ENCODE data around the gene CAPN8.

The CAPN8 gene

DNA sequence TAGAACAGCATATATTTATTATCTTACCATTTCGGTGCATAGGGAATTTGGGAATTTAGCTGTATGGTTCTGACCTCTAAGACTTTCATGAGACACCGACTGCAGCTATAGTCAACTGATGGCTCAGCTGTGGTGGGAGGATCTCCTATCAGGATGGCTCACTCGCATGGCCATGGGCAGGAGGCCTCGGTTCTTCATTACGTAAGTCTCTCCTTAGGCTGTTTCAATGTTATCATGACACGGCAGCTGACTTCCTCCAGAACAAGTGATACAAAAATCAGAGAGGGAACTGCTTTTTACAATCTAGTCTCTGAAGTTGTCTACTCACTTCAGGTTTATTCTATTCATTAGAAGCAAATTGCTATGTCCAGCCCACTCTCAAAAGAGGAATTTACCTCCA is 13.3 kb upstream of the CAPN8 start:
- Mint-ChIP-seq H3K27ac (no peak overlapping the region), H3K4me1 (no peaks in the 10 kb centered on the region), H3K4me3 (no peak overlapping the region), H3K9me3 (peaks cover 25% of the 10 kb centered on the region), H3K27me3 (ENCODE audit: low read depth, poor library complexity) (peaks cover 29% of the 10 kb centered on the region), H3K36me3 (ENCODE audit: low read depth) (peaks cover 4% of the 10 kb centered on the region)
- TF ChIP-seq, protein P1, sequence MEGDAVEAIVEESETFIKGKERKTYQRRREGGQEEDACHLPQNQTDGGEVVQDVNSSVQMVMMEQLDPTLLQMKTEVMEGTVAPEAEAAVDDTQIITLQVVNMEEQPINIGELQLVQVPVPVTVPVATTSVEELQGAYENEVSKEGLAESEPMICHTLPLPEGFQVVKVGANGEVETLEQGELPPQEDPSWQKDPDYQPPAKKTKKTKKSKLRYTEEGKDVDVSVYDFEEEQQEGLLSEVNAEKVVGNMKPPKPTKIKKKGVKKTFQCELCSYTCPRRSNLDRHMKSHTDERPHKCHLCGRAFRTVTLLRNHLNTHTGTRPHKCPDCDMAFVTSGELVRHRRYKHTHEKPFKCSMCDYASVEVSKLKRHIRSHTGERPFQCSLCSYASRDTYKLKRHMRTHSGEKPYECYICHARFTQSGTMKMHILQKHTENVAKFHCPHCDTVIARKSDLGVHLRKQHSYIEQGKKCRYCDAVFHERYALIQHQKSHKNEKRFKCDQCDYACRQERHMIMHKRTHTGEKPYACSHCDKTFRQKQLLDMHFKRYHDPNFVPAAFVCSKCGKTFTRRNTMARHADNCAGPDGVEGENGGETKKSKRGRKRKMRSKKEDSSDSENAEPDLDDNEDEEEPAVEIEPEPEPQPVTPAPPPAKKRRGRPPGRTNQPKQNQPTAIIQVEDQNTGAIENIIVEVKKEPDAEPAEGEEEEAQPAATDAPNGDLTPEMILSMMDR (IDR thresholded peaks at IDR 0.05), result no peak
- no peak for DNase-seq

DNA sequence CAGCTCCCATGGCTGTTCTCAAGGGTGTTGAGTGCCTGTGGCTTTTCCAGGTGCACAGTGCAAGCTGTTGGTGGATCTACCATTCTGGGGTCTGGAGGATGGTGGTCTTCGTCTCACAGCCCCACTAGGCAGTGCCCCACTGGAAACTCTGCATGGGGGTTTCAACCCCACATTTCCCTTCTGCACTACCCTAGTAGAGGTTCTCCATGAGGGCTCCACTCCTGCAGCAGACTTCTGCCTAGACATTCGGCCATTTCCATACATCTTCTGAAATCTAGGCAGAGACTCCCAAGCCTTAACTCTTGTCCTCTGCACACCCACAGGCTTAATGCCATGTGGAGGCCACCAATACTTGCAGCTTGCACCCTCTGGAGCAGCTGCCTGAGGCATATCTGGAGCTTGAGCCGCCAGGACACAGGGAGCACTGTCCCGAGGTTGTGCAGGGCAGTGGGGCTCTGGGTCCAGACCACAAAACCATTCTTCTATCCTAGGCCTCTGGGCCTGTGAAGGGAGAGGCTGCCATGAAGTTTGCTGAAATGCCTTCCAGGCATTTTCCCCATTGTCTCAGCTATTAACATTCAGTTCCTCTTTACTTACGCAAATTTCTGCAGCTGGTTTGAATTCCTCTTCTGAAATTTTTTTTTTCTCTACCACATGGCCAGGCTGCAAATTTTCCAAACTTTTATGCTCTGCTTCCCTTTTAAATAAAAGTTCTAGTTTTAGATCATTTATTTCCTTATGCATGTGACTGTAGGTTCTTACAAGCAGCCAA is 8.8 kb upstream of the CAPN8 start:
- H3K9me3 Mint-ChIP-seq, result peaks cover 37% of the 10 kb centered on the region

DNA sequence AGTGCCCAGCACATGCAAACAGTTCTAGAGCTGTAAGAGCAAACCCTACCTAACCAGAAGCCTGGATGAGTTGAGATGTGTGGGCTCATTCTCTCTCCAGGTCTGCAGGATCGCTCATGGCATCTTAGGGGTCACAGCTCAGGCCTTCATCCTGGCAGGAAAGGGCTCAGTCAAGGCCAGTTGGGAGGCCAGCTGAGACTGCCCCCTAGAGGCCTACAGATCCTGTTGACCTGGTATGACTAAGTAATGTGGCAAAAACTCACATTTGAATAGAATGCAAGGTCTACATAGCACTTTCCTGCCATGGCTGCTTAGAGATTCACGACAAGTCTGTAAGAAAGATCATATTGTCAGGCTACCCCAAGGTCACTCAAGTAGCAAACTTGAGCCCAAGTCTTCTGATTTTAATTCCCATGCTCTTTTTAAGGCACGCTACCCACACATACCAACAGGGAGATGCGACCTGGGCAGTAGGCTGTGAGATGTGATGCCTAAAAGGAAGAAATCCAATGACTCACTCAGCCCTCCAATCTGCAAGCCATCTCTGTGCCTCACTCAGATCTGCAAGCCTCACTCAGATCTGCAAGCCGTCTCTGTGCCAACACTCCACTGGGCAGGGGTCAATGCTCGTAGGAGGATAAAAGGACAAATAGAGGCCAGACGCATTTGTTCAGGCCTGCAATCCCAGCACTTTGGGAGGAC is 5.1 kb upstream of the CAPN8 start:
- no peak overlapping the region for H3K4me3 Mint-ChIP-seq
- TF ChIP-seq, protein P1 (IDR thresholded peaks at IDR 0.05), result peak; percentile 69
- peaks cover 22% of the 10 kb centered on the region for H3K27me3 Mint-ChIP-seq (ENCODE audit: low read depth, poor library complexity)
- no peak overlapping the region for H3K27ac Mint-ChIP-seq
- H3K4me1 Mint-ChIP-seq, result peaks cover 14% of the 10 kb centered on the region
- peaks cover 27% of the 10 kb centered on the region for H3K9me3 Mint-ChIP-seq
- peak; percentile 58 for DNase-seq
- H3K36me3 Mint-ChIP-seq (ENCODE audit: low read depth), result peaks cover 4% of the 10 kb centered on the region

More for the DNA sequence above, 8.8 kb upstream of the CAPN8 start:
- TF ChIP-seq, protein P1 (IDR thresholded peaks at IDR 0.05), result no peak
- no peak overlapping the region for H3K4me3 Mint-ChIP-seq
- DNase-seq, result no peak
- H3K27me3 Mint-ChIP-seq (ENCODE audit: low read depth, poor library complexity), result peaks cover 21% of the 10 kb centered on the region
- H3K4me1 Mint-ChIP-seq, result no peaks in the 10 kb centered on the region
- H3K27ac Mint-ChIP-seq, result no peak overlapping the region
- H3K36me3 Mint-ChIP-seq (ENCODE audit: low read depth), result peaks cover 4% of the 10 kb centered on the region

DNA sequence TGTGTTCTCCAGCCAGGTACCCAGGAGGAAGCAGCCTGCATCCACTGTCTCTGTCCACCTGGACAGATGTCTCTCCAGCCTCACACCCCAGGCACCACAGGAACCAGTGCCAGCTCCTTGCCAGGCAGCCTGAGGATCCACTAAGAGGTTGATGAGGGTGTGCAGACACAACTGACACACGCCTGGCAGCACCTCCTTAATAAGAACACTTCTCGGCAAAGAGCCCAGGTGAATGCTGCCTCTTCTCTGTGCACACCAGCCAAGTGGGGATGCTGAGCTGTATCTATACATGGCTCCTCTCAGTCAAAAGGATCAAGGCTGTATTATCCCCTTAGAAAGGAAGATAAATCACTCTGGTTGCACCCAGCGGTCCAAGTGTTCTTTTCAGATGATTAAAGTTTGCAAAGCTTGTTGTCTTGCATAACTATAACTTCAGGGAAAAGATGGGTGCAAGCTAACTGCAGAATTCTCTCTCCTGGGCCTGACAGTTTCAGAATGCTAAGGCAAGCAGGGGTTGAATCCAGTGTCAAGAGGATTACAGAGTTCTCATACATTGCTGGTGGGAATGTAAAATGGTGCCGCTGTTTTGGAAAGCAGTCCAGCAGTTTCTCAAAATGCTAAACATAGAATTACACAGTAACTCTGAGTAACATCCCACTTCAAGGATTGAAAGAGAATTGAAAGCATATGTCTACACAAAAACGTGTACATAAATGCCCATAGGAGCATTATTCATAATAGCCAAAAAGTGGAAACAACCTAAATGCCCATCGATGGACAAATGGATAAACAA is 3.7 kb upstream of the CAPN8 start:
- Mint-ChIP-seq H3K4me1 (peaks cover 14% of the 10 kb centered on the region), H3K4me3 (no peak overlapping the region), H3K9me3 (peaks cover 14% of the 10 kb centered on the region), H3K27ac (no peak overlapping the region), H3K27me3 (ENCODE audit: low read depth, poor library complexity) (peaks cover 17% of the 10 kb centered on the region), H3K36me3 (ENCODE audit: low read depth) (no peaks in the 10 kb centered on the region)
- no peak for DNase-seq
- TF ChIP-seq, protein P1 (IDR thresholded peaks at IDR 0.05), result no peak

DNA sequence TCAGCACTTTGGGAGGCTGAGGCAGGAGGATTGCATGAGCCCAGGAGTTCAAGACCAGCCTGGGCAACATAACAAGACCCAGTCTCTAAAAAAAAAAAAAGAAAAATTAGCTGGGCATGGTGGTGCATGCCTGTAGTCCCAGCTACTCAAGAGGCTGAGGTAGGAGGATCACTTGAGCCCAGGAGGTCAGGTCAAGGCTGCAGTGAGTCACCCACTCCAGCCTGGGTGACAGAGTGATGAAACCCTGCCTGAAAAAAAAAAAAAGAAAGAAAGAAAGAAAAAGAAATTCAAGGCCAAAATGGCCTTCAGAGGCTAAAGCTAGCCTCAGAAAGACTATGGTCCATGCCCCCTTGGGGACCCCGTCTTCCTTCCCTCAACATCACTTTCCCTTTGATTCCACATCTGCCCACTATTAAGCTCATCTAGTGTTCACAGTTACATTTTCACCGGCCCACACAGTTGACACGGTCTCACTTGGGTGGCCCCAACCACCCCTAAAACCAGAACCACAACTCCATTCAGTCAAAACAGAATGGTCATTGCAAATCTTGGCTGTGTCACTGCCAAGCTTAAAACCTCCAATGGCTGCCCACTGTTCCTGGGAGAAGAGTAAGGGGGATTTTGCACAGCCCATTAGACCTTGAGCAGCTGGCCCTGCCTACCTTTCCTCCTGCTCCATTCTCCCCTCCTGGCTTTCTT is 2.1 kb upstream of the CAPN8 start:
- TF ChIP-seq, protein P1 (IDR thresholded peaks at IDR 0.05), result no peak
- Mint-ChIP-seq H3K27ac (no peak overlapping the region), H3K4me1 (peaks cover 14% of the 10 kb centered on the region), H3K9me3 (no peaks in the 10 kb centered on the region), H3K27me3 (ENCODE audit: low read depth, poor library complexity) (peaks cover 15% of the 10 kb centered on the region), H3K4me3 (no peak overlapping the region), H3K36me3 (ENCODE audit: low read depth) (no peaks in the 10 kb centered on the region)
- DNase-seq, result no peak
